ENCODE data around the gene PUS1.
"Not testable (repeated sequence)": the region's sequence is repeated elsewhere in the genome, so short reads cannot be mapped to it uniquely, and the experiment has no call there.

The PUS1 gene

DNA sequence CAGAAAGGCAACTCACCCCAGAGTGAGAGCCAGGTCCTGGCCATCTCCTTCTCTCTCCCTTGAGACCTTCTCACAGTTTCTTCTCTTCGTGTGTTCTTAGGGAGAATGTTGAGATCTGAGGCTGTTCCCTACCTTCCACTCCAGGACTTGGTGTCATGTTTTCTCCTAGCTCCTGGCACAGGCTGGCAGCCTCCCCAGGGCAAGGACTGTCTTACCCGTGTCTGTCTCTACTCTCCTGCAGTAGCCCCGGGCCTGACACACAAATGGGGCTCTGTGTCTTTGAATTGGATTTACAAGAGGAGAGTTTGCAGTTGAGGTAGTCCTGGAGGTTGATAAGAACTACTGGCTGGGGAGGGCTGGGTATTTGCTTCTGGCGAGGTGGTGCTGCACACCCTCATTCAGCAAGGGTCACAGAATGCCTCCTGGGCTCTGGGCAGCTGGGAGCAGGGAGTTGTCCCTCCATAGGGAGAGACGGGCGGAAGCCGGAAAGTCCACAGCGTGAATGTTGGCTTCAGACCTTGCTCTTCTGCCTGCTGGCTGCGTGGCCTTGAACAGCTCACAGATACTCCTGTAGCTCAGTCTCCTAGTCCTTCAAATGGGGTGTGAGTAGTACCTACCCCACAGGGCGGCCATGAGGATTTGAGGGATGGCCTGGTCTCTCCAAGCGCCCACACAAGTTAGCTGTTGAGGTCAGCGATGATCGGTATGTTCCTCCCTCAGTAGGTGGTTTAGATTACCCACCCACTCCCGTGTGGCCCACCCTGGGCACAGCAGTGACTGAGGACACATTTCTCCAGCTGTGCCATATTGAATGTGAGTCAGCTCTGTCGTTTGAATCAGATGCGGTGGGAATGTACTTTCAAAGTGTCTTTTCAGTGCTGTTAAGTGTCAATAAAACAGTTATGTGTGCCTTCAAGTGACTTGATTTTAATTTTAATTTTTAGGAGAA is 30.8 kb downstream of the PUS1 start:
- no peak for DNase-seq (ENCODE audit: low read depth in 1 of 2, low spot score in 1 of 2)

DNA sequence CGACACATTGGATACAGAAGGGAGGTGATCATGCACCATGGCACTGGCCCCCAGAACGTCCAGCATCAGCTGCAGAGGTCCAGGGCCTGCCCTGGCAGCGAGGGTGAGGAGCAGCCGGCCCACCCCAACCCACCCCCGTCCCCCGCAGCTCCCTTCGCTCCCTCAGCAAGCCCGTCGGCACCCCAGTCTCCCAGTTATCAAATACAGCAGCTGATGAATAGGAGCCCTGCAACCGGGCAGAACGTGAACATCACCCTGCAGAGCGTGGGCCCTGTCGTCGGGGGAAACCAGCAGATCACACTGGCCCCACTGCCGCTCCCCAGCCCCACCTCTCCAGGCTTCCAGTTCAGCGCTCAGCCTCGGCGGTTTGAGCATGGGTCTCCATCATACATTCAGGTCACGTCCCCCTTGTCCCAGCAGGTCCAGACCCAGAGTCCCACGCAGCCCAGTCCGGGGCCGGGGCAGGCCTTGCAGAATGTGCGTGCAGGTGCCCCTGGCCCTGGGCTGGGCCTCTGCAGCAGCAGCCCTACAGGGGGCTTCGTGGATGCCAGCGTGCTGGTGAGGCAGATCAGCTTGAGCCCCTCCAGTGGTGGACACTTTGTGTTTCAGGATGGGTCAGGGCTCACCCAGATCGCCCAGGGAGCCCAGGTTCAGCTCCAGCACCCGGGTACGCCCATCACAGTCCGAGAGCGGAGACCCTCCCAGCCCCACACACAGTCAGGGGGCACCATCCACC is 31.7 kb downstream of the PUS1 start:
- not testable (repeated sequence) for DNase-seq (ENCODE audit: low read depth in 1 of 2, low spot score in 1 of 2)

DNA sequence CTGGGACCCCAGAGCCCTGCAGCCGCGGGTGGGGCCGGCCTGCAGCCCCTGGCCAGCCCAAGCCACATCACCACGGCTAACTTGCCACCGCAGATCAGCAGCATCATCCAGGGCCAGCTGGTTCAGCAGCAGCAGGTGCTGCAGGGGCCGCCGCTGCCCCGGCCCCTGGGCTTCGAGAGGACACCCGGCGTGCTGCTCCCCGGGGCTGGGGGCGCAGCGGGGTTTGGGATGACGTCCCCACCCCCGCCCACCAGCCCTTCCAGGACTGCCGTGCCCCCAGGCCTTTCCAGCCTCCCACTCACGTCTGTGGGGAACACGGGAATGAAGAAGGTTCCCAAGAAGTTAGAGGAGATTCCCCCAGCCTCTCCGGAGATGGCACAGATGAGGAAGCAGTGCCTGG is 32.3 kb downstream of the PUS1 start:
- not testable (repeated sequence) for DNase-seq (ENCODE audit: low read depth in 1 of 2, low spot score in 1 of 2)

DNA sequence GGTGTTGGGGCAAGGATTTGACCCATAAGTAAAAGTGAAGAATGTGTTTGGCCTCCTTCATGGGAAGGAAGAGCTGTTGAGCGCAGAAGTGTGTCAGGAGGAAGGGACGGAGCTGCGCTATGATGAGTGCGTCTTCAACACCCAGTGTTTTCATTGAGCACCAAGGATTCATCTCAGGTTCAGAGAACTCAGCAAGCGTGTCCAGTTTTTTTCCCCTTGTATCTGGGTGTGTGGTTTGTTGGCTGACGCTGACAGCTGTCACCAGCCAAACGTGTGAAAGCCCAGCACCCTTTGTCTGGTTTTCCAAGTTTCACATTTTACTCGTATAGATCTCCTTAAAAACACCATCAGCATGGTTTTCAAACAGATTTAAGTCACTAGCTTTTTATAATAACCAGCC is 33.0 kb downstream of the PUS1 start:
- DNase-seq (ENCODE audit: low read depth in 1 of 2, low spot score in 1 of 2): no peak

DNA sequence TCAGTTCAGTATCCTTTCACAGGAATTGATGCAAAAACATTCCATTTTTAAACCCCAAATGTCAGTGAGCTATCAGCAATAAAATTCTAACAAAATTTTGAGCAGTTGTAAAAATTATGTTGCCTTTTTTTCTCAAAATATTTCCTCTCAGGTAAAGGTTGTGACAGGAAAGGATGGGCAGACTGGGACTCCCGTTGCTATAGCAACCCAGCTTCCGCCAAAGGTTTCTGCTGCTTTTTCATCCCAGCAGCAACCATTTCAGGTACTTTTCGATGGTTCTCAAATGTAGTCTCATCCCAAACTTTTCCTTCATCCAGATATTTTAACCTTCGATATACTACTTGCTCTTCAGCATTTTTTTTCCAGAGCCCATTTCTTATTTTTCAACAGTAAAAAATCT is 34.3 kb downstream of the PUS1 start:
- DNase-seq (ENCODE audit: low read depth in 1 of 2, low spot score in 1 of 2): no peak

DNA sequence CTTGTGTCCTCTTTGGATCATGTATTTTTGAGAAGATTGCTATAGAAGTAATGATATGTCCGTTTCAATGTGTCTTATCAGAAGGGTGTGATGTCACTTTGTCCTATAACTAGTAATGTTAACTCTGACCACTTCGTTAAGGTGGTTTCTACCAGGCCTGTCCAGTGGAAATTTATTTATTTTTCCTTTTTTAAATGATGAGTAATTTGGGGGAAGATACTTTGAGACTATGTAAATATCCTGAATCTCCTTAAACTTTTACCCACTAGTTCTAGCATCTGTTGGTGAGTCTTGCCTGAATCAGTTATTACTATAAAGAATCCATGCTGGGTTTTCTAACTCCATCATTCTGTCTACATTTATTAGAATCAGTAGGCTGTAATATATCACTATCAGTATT is 36.0 kb downstream of the PUS1 start:
- no peak for DNase-seq (ENCODE audit: low read depth in 1 of 2, low spot score in 1 of 2)

DNA sequence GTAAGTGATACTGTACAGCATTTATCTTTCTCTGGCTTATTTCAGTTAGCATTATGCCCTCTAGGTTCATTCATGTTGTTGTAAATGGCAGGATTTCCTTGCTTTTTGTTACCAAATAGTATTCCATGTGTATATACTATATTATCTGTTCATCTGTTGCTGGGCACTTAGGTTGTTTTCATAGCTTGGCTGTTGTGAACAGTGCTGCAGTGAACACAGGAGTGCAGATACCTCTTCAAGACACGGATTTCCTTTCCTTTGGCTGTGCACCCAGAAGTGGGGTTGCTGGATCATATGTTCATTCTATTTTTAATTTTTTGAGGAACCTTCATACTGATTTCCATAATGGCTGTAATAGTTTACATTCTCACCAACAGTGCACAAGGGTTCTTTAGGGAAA is 42.1 kb downstream of the PUS1 start:
- no peak for DNase-seq (ENCODE audit: low read depth in 1 of 2, low spot score in 1 of 2)

DNA sequence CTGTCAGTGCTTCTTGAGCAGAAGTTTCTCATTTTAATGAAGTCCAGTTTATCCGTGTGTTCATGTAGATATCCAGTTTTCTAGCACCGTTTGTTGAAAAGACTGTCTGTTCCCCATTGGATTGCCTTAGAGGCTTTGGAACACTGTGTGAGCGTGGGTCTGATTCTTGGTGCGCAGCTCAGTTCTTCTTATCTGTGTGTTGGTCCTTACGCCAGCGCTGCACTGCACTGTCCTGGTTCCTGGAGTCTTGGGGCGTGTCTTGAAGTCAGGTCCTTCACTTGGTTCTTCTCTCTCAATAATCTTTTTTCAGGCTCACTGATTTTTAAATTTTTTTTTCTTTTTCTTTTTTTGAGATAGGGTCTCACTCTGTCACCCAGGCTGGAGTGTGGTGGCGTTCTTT is 46.2 kb downstream of the PUS1 start:
- DNase-seq (ENCODE audit: low read depth in 1 of 2, low spot score in 1 of 2): no peak

DNA sequence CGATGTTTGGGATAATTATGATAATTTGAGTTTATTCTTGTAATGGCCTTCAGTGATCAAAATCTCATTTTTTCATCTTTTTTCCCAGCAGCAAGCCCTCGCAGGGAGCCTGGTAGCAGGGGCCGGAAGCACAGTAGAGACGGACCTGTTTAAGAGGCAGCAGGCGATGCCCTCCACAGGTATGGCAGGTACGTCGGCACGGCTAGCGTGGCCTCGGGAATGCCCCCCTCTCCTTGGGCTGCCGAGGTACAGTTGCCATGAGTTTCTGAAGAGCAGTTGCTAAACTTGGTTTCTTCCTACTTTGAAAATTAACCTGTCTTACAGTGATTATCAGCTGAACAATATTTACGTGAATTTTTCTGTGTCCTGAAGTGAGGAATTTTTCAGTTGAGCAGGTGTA is 50.5 kb downstream of the PUS1 start:
- no peak for DNase-seq (ENCODE audit: low read depth in 1 of 2, low spot score in 1 of 2)

DNA sequence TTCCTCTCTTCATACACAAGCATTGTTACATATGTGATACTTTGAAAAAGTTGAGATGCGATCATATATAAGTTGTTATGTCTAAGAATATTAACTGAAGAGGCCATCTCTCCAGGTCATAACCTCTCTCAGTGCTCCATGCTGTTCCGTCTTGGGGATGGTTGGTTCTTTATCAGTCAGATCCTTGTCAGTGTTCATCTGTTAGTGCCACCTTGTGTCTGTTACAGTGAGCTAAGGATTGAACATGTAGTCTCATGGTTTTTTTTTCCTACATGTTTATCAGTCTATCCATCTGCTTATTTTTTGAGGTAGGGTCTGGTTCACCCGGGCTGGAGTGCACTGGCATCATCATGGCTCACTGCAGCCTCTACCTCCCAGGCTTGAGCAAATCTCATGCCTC is 51.2 kb downstream of the PUS1 start:
- DNase-seq (ENCODE audit: low read depth in 1 of 2, low spot score in 1 of 2): no peak

DNA sequence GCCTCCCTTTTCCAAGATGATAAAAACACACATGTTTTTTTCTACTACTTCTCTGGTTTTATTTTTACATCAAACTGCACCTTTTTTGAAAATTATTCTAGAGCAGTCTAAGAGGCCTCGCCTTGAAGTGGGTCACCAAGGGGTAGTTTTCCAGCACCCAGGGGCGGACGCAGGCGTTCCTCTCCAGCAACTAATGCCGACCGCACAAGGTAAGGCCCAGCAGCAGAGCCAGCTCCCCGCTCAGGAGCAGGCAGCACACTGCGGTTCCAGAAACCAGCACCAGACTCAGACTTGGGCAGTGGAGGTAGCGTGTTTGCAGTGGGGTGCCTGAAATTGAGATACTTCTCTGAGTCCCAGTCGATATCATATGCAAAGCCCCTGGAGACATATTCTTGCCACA is 52.3 kb downstream of the PUS1 start:
- DNase-seq (ENCODE audit: low read depth in 1 of 2, low spot score in 1 of 2): no peak

DNA sequence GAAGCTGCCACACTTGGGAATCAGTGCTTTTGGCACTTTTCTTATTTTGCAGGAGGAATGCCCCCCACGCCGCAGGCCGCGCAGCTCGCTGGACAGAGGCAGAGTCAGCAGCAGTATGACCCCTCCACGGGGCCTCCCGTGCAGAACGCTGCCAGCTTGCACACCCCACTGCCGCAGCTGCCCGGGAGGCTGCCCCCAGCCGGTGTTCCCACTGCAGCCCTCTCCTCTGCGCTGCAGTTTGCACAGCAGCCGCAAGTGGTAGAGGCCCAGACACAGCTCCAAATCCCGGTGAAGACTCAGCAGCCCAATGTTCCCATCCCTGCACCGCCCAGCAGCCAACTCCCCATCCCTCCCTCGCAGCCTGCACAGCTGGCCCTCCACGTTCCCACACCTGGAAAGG is 53.0 kb downstream of the PUS1 start:
- DNase-seq (ENCODE audit: low read depth in 1 of 2, low spot score in 1 of 2): no peak

DNA sequence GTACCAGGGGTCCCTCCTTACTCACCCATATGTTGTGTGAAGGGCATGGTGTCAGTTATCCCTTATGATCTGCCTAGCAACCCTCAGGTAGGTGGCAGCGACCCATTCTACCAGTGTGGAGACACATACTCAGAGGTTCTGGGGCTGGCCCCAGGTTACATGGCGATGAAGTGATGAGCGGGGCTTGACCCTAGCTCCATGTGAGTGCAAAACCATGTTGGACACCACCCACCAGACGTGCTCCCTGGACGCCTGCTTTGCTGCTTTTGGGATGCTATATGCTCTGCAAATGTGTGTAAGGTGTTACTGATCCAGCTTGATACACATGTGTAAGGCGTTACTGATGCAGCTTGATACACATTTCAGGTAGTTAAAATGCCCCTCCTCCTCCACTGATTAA is 54.0 kb downstream of the PUS1 start:
- DNase-seq (ENCODE audit: low read depth in 1 of 2, low spot score in 1 of 2): no peak

DNA sequence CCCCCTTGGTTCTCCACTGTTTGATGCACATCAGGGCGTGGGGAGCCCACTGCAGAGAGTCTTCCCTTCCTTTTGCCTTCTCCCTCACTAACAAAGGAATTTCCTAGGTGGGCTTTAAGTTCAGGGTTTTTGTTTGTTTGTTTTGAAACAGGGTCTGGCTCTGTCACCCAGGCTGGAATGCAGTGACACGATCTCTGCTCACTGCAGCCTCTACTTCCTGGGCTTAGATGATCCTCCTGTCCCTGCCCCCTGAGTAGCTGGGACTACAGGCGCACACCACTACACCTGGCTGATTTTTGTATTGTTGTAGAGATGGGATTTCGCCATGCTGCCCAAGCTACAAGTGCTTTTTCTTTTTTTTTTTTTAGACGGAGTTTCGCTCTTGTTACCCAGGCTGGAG is 54.5 kb downstream of the PUS1 start:
- no peak for DNase-seq (ENCODE audit: low read depth in 1 of 2, low spot score in 1 of 2)

DNA sequence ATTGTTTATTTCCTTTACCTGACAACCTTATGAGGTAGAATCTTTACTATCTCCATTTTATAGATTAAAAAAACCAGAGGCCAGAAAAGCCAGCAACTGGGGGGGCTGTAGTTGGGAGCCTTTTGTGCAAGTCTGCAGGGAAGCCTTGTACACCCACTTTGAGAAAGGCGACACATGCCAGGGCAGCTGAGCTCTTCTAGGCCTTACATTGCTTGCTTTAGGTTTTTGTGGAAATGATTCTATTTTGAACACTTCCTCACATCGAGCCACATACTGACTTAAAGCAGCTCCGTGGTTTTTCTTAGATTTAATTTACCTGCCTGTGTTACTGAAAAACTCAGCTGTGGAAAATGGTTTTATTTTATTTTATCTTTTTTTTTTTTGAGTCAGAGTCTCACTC is 55.3 kb downstream of the PUS1 start:
- no peak for DNase-seq (ENCODE audit: low read depth in 1 of 2, low spot score in 1 of 2)

DNA sequence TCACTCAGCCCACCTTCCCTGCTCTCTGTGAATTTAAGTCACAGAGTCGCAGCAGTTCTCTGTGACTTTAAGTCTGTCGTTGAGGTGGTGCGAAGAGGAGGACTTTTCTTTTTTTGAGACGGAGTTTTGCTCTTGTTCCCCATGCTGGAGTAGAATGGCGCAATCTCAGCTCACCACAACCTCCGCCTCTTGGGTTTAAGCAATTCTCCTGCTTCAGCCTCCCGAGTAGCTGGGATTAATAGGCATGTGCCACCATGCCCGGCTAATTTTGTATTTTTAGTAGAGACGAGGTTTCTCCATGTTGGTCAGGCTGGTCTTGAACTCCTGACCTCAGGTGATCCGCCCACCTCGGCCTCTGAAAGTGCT is 56.4 kb downstream of the PUS1 start:
- not testable (repeated sequence) for DNase-seq (ENCODE audit: low read depth in 1 of 2, low spot score in 1 of 2)

DNA sequence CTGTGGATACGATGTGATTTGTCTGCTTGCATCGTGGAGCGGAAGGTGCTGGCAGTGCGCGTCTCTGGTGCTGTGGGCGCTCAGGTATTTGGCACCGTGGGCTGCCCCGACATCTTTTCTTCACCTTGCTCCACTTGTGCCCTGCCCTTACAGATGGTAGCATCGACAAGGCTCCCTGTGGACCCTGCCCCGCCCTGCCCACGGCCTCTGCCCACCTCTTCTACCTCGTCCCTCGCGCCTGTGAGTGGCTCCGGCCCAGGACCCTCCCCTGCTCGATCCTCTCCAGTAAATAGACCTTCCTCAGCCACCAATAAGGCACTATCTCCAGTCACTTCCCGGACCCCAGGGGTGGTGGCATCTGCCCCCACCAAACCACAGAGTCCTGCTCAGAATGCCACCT is 57.3 kb downstream of the PUS1 start:
- DNase-seq (ENCODE audit: low read depth in 1 of 2, low spot score in 1 of 2): no peak

DNA sequence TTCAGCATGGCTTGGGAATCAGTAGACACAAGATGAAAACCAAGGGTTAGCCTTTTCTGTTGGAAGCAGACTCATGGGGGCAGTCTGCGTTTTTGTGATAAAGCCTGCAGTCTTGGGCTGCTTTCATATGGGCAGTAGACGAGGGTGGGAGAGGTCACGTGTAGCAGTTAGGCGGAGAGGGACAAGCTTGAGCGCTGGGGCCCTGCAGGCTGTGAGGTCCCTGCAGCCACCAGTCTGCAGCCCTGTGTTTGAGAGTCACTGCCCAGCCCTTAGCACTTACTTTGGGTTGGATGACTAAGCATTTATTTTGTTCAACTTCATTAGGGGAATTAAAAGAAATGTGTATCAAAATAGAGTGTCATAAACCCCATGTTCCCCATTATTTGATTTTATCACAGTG is 57.8 kb downstream of the PUS1 start:
- no peak for DNase-seq (ENCODE audit: low read depth in 1 of 2, low spot score in 1 of 2)

DNA sequence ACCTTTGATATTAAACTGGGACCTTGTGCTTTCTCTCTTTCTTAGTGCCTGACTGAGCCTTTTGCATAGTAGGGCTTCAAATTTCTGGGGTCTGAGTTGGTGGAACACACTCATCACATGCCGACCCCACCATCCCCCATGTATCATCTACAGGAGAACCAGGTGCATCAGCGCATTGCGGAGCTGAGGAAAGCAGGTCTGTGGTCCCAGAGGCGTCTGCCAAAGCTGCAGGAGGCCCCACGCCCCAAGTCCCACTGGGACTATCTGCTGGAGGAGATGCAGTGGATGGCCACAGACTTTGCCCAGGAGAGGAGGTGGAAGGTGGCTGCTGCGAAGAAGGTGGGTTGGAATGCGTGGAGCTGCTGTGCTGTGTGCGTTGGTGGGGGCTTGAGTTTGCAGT is 58.5 kb downstream of the PUS1 start:
- no peak for DNase-seq (ENCODE audit: low read depth in 1 of 2, low spot score in 1 of 2)

DNA sequence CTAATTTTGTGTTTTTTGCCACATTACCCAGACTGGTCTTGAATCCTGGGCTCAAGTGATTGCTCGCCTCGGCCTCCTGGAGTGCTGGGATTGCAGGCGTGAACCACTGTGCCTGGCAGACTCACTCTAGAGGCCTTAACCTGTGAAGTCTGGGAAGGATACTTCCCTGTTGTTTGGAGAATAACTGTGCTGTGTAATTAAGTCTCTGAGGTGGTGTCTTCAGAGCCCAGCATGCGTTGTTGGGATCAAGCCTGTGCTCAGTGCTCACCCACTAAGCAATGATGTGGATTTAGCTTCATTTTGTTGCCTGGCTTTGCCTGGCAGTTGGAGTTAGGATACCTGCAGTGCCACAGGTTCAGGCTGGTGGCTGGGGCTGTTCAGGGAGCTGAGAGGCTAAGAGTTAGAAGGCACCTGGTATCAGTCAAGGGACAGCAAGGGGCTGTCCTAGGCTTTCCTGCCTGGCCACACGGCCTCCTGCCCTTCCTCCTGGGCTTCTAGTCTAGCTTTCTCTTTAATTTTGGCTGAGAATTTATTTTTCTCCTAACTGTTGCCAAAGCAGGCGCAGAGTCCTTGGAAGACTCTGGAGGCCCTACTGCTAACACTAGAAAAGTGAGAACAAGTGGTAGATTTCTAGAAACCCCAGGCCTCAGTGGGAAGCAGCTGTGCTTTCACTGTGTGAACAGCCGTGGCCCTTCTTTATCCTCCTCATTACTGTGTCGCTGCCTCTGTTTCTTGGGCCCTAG is 59.1 kb downstream of the PUS1 start:
- DNase-seq (ENCODE audit: low read depth in 1 of 2, low spot score in 1 of 2): no peak

DNA sequence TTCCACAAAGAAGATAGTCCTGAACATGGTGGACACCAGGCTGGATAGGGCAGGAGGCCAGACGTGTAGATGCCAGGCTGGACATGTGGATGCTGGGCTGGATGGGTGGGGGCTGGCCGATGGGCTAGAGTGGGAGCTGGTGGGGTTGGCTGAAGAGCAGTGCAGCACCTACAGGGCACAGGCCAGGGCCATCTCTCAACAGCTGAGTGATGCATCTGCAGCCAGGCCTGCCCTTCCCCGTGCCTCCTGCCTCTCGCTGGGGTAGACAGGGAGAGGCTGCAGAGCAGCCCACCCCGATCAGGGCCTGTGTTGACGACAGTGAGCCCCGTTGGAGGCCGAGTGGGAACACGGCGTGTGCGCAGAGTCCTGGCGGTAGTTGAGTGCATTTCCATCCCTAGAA is 59.9 kb downstream of the PUS1 start:
- DNase-seq (ENCODE audit: low read depth in 1 of 2, low spot score in 1 of 2): no peak
